Measurements from ENCODE around the gene C2.

- TF ChIP-seq, protein P1, sequence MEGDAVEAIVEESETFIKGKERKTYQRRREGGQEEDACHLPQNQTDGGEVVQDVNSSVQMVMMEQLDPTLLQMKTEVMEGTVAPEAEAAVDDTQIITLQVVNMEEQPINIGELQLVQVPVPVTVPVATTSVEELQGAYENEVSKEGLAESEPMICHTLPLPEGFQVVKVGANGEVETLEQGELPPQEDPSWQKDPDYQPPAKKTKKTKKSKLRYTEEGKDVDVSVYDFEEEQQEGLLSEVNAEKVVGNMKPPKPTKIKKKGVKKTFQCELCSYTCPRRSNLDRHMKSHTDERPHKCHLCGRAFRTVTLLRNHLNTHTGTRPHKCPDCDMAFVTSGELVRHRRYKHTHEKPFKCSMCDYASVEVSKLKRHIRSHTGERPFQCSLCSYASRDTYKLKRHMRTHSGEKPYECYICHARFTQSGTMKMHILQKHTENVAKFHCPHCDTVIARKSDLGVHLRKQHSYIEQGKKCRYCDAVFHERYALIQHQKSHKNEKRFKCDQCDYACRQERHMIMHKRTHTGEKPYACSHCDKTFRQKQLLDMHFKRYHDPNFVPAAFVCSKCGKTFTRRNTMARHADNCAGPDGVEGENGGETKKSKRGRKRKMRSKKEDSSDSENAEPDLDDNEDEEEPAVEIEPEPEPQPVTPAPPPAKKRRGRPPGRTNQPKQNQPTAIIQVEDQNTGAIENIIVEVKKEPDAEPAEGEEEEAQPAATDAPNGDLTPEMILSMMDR (IDR thresholded peaks at IDR 0.05 in 8 of 11, conservative IDR thresholded peaks at IDR 0.05 in 3 of 11) = no peak
- TF ChIP-seq POLR2A (IDR thresholded peaks at IDR 0.05) = no peak
- no peak for TF ChIP-seq POLR2AphosphoS5 (IDR thresholded peaks at IDR 0.05)
Observed at GRCh38 chr6:31978831-31979230, 51.3 kb downstream of the C2 start.
